HG03159 (cell line): ENCODE measurements around the gene ELOVL7.
"Not testable (repeated sequence)": the region's sequence is repeated elsewhere in the genome, so short reads cannot be mapped to it uniquely, and the experiment has no call there.

Experiments used
- ATAC-seq: cut with Tn5 transposase; IDR thresholded peaks from one replicate; pipeline ENCODE4 v1.9.1; 2021; ENCODE audit warnings: mild to moderate bottlenecking, moderate library complexity; ENCODE audit not compliant: unreplicated experiment

Gene ELOVL7

DNA sequence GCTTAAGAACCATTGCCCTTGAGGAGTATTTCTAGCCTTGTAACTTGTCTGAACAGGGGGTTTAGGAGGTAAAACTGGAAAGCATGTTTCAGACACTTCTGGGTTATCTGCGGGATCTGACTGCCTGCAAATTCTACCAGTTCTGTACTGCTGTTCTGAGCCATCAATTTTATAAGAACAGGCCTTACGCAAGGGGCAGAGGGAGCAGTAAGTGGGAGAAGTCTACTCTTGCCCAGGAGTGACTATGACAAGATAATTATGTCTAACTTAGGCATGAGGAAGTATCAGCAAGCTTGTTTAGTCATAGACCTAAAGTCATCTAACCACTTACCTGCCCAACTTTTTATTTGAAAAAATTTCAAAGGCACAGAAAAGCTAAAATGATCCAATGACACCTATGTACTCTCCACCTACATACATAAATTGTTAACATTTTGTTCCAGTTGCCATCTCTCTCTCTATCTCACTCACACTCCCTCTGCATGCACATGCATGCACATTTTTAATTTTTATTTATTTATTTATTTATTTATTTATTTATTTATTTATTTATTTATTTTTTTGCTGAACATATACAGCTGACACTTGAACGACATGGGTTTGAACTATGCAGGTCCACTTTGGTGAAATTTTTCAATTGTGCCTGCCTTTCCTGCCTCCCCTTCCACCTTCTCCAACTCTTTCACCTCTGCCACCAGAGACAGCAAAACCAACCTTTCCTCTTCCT is 125.7 kb downstream of the ELOVL7 start:
- ATAC-seq, result no peak

DNA sequence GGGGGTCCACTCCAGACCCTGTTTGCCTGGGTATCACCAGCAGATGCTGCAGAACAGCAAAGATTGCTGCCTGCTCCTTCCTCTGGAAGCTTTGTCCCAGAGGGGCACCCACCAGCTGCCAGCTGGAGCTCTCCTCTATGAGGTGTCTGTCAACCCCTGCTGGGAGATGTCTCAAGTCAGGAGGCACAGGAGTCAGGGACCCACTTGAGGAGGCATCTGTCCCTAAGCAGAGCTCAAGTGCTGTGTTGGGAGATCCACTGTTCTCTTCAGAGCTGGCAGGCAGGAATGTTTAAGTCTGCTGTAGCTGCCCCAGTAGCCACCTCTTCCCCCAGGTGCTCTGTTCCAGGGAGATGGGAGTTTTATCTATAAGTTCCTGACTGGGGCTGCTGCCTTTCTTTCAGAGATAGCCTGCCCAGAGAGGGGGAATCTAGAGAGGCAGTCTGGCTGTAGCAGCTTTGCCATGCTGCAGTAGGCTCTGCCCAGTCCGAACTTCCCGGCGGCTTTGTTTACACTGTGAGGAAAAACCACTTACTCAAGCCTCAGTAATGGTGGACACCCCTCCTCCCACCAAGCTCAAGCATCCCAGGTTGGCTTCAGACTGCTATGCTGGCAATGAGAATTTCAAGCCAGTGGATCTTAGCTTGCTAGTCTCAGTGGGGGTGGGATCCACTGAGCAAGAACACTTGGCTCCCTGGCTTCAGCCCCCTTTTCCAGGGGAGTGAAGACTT is 128.7 kb downstream of the ELOVL7 start:
- ATAC-seq, result not testable (repeated sequence)

DNA sequence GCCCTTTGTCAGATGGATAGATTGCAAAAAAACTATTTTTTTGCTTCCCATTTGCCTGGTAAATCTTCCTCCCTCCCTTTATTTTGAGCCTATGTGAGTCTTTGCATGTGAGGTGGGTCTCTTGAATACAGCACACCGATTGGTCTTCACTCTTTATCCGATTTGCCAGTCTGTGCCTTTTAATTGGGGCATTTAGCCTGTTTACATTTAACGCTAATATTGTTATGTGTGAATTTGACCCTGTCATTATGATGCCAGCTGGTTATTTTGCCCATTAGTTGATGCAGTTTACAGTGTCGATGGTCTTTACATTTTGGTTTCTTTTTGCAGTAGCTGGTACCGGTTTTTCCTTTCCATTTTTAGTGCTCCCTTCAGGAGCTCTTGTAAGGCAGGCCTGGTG is 131.1 kb downstream of the ELOVL7 start:
- no peak for ATAC-seq

DNA sequence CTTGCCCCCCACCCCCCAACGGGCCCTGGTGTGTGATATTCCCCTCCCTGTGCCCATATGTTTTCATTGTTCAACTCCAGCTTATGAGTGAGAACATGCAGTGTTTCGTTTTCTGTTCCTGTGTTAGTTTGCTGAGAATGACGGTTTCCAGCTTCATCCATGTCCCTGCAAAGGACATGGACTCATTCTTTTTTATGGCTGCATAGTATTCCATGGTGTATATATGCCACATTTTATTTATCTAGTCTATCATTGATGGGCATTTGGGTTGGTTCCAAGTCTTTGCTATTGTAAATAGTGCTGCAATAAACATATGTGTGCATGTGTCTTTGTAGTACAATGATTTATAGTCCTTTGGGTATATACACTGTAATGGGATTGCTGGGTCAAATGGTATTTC is 132.2 kb downstream of the ELOVL7 start:
- ATAC-seq, result not testable (repeated sequence)

DNA sequence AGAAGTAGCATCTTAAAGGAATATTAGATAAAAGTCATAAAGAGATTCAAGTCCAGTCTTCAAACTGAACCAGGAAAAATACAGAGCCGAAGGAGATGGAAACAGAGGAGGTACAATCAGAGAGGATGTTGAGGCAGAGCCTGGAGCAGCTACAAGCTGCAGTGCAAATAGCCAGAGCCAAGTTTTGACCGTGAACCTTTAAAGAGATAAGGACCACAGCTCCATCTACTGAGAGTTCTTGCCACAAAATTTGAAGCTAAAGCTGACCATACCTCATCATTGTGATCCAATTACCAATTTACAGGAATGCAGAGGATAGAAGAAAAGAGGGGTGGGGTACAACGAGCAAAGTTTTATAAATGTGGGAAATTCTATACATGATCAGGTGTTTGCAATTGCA is 133.7 kb downstream of the ELOVL7 start:
- no peak for ATAC-seq

DNA sequence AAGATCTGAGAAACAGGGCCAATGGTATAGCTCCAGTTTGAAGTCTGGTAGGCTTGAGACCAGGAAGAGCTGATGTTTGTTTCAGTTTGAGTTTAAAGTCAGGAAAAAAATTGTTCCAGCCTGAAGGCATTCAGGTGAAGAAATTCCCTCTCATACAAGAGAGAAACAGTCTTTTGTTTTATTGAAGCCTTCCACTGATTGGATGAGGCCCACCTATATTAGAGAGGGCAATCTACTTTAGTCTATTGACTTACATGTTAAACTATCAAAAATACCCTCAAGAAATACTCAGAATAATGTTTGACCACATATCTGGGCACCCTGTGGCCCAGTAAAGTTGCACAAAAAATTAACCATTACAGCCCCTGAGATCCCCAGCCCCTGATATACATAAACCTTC is 138.9 kb downstream of the ELOVL7 start:
- no peak for ATAC-seq

DNA sequence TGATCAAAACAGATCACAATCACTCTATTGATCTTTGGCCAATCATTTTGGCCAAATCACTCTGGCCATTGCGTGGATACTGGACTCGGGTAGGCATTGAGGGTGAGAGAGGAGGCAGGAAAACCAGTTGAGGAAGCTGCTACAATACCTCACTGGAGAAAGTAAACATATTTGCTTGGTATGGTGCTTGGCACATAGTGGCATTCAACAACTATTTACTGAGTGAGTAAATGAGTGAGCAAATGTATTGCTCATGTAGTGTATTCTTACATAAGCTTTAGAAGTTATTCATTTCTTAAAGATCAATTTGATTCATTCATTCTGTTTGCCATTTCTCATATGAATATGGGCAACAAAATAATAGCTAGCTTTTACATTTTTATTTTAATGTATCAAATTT is 140.1 kb downstream of the ELOVL7 start:
- ATAC-seq, result no peak
